Activated T-helper 1 cell treated with anti-CD3 and anti-CD28 coated beads, Interleukin-12 subunit alpha, Interleukin-12 subunit beta, Interleukin-2, Interleukin-4 antibody, amounts not matched to agents 30 ng/mL and 10 ng/mL and 1 ng/mL, durations not matched to agents 14 hours and 24 hours and 36 hours (primary cell): ENCODE results near the gene ZNG1C. TPM values are rescaled to one million over a fixed set of nuclear protein-coding genes. Genes with fewer than 3 reads are reported as not detected.
"Not testable (repeated sequence)": the region's sequence is repeated elsewhere in the genome, so short reads cannot be mapped to it uniquely, and the experiment has no call there.

ENCODE experiments used
- DNase-seq: peaks from one replicate; pipeline ENCODE4 v3.0.0; 2021; ENCODE audit warnings: low spot score
- H3K27ac Mint-ChIP-seq: one replicate; pipeline ENCODE4 v1.8.0; 2021; ENCODE audit warnings: mild to moderate bottlenecking, mixed read lengths
- H3K27me3 Mint-ChIP-seq: one replicate; pipeline ENCODE4 v1.8.0; 2022; ENCODE audit warnings: mild to moderate bottlenecking, moderate library complexity, mixed read lengths; ENCODE audit not compliant: insufficient read depth
- H3K36me3 Mint-ChIP-seq: one replicate; pipeline ENCODE4 v1.8.0; 2021; ENCODE audit warnings: low read depth, mixed read lengths
- H3K4me1 Mint-ChIP-seq: one replicate; pipeline ENCODE4 v1.8.0; 2021; ENCODE audit warnings: low read depth, mixed read lengths
- H3K4me3 Mint-ChIP-seq: one replicate; pipeline ENCODE4 v1.8.0; 2021; ENCODE audit warnings: mild to moderate bottlenecking, moderate library complexity, mixed read lengths
- H3K9me3 Mint-ChIP-seq: one replicate; pipeline ENCODE4 v1.8.0; 2021; ENCODE audit warnings: mixed read lengths
- intact Hi-C: fragments of 100-400 bp; cut with micrococcal nuclease; formaldehyde crosslinking; loops from one replicate; pipeline ENCODE4 v1.15.1; 2024
- total RNA-seq: library from RNA; stranded (reverse); gene quantifications from 2 replicates; pipeline ENCODE4 v1.2.3, GENCODE V29; 2022

The ZNG1C gene
- 35.0 and 35.8 TPM in 2 replicates for total RNA-seq

DNA sequence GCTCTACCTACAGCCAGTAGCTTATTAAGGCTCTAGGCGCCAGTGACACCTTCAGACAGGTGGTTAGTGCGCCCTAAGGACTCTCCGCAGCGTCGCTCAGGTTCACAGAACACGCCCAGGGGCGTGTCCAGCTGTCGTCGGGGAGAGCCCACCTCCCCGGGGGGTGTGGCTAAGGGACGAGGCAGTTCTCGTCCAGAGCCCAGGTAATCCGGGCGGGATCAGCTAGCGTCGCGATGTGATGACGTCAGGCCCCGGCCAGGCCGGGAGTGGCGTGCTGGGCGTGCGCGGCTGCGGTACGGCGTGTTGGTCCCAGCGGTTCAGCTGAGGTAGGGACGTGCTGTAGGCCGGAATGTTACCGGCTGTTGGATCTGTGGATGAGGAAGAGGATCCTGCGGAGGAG lies at the start of gene ZNG1C:
TSS of gene ZNG1C (plus strand) at position 301 of the 400 bp plus-strand sequence. CDS start at position 350, 49 bp downstream.
- intact Hi-C loops, H3K27me3 Mint-ChIP-seq, H3K4me1 Mint-ChIP-seq, DNase-seq, H3K4me3 Mint-ChIP-seq, H3K9me3 Mint-ChIP-seq, H3K36me3 Mint-ChIP-seq, H3K27ac Mint-ChIP-seq: not testable (repeated sequence)

DNA sequence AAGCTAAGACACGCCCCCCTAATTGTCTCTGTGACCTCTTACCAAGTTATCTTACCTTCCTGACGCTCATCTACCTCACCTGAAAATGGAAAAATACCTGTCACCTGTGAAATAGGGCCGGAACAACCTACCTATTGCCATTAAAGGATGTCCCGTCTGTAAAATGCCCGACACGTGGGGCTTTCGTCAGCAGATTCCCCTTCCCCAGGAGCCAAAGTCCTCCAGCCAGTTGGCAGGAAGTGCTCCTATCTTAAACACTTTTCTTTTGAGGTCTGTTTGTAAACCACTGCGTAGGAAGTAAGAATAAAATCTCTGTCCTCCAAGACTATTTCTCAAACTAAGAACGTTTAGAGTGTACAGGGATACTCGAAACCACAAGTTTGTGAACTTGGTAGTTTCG lies 654 bp downstream of the ZNG1C start:
- H3K36me3 Mint-ChIP-seq, H3K4me3 Mint-ChIP-seq, H3K27ac Mint-ChIP-seq, H3K9me3 Mint-ChIP-seq, intact Hi-C loops, H3K4me1 Mint-ChIP-seq, DNase-seq, H3K27me3 Mint-ChIP-seq: not testable (repeated sequence)

DNA sequence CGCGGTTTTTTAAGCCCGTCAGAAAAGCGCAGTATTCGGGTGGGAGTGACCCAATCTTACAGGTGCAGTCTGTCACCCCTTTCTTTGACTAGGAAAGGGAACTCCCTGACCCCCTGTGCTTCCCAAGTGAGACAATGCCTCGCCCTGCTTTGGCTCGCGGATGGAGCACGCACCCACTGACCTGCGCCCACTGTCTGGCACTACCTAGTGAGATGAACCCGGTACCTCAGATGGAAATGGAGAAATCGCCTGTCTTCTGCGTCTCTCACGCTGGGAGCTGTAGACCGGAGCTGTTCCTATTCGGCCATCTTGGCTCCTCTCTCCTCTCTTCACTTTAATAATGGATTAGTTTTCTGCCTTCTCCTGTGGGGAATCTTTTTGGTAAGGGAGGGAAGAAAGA lies 39.3 kb downstream of the ZNG1C start:
- DNase-seq, intact Hi-C loops, H3K4me3 Mint-ChIP-seq, H3K4me1 Mint-ChIP-seq, H3K27ac Mint-ChIP-seq, H3K27me3 Mint-ChIP-seq, H3K9me3 Mint-ChIP-seq, H3K36me3 Mint-ChIP-seq: not testable (repeated sequence)

- H3K27me3 Mint-ChIP-seq, intact Hi-C loops, H3K27ac Mint-ChIP-seq, DNase-seq, H3K36me3 Mint-ChIP-seq, H3K4me1 Mint-ChIP-seq, H3K4me3 Mint-ChIP-seq, H3K9me3 Mint-ChIP-seq: not testable (repeated sequence)
These were observed 60.8 kb downstream of the ZNG1C start, which contains the start of gene FOXD4L3 for GRCh38 chr9:68302567-68302966. FOXD4L3 (plus strand) TSS chr9:68302867; CDS start chr9:68302952, 85 bp downstream.

GRCh38 chr9:68303771-68304170 lies 62.0 kb downstream of the ZNG1C start:
- intact Hi-C loops, H3K27me3 Mint-ChIP-seq, DNase-seq, H3K4me3 Mint-ChIP-seq, H3K9me3 Mint-ChIP-seq, H3K4me1 Mint-ChIP-seq, H3K27ac Mint-ChIP-seq, H3K36me3 Mint-ChIP-seq: not testable (repeated sequence)

GRCh38 chr9:68304212-68304611 lies 62.4 kb downstream of the ZNG1C start:
- intact Hi-C loops, H3K36me3 Mint-ChIP-seq, H3K27me3 Mint-ChIP-seq, H3K4me1 Mint-ChIP-seq, H3K4me3 Mint-ChIP-seq, H3K9me3 Mint-ChIP-seq, DNase-seq, H3K27ac Mint-ChIP-seq: not testable (repeated sequence)

DNA sequence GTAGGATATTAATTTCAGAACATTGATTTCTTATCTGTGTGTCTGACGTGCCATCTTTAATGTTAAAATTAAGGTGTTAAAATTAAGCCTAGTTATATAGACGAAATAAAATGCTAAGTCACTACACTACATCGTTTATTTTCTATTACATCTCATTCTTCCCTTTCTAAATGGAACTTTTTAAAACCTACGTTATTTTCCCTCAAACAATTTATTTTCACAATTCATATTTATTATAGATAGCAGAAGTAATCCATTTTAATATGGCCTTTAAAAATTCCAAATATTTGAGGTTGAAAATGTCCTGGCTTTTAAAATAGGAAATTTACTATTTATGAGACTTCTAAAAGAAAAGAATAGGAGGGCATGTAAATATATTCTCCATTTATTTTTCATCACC lies 63.0 kb downstream of the ZNG1C start:
- H3K27ac Mint-ChIP-seq, H3K27me3 Mint-ChIP-seq, H3K36me3 Mint-ChIP-seq, intact Hi-C loops, H3K4me1 Mint-ChIP-seq, DNase-seq, H3K9me3 Mint-ChIP-seq, H3K4me3 Mint-ChIP-seq: not testable (repeated sequence)

- intact Hi-C loops, H3K27ac Mint-ChIP-seq, H3K4me1 Mint-ChIP-seq, H3K36me3 Mint-ChIP-seq, DNase-seq, H3K9me3 Mint-ChIP-seq, H3K4me3 Mint-ChIP-seq, H3K27me3 Mint-ChIP-seq: not testable (repeated sequence)
These were observed 64.0 kb downstream of the ZNG1C start for GRCh38 chr9:68305680-68306285.

GRCh38 chr9:68306391-68306964 lies 64.7 kb downstream of the ZNG1C start:
- H3K36me3 Mint-ChIP-seq, H3K4me3 Mint-ChIP-seq, H3K4me1 Mint-ChIP-seq, H3K9me3 Mint-ChIP-seq, DNase-seq, intact Hi-C loops, H3K27me3 Mint-ChIP-seq, H3K27ac Mint-ChIP-seq: not testable (repeated sequence)

- H3K27ac Mint-ChIP-seq, H3K27me3 Mint-ChIP-seq, DNase-seq, H3K36me3 Mint-ChIP-seq, H3K4me3 Mint-ChIP-seq, H3K9me3 Mint-ChIP-seq, intact Hi-C loops, H3K4me1 Mint-ChIP-seq: not testable (repeated sequence)
These were observed 65.3 kb downstream of the ZNG1C start for GRCh38 chr9:68307127-68307526.

GRCh38 chr9:68307654-68308053 lies 65.9 kb downstream of the ZNG1C start:
- DNase-seq, H3K36me3 Mint-ChIP-seq, H3K4me1 Mint-ChIP-seq, H3K4me3 Mint-ChIP-seq, intact Hi-C loops, H3K9me3 Mint-ChIP-seq, H3K27me3 Mint-ChIP-seq, H3K27ac Mint-ChIP-seq: not testable (repeated sequence)

GRCh38 chr9:68311208-68311607 lies 69.4 kb downstream of the ZNG1C start:
- H3K9me3 Mint-ChIP-seq, H3K27me3 Mint-ChIP-seq, DNase-seq, H3K4me3 Mint-ChIP-seq, intact Hi-C loops, H3K4me1 Mint-ChIP-seq, H3K27ac Mint-ChIP-seq, H3K36me3 Mint-ChIP-seq: not testable (repeated sequence)

- H3K9me3 Mint-ChIP-seq, intact Hi-C loops, H3K36me3 Mint-ChIP-seq, H3K27me3 Mint-ChIP-seq, H3K27ac Mint-ChIP-seq, H3K4me3 Mint-ChIP-seq, H3K4me1 Mint-ChIP-seq, DNase-seq: not testable (repeated sequence)
These were observed 76.4 kb downstream of the ZNG1C start for GRCh38 chr9:68318209-68318608.

- H3K4me3 Mint-ChIP-seq, H3K36me3 Mint-ChIP-seq, H3K4me1 Mint-ChIP-seq, H3K27me3 Mint-ChIP-seq, H3K27ac Mint-ChIP-seq, H3K9me3 Mint-ChIP-seq, DNase-seq, intact Hi-C loops: not testable (repeated sequence)
These were observed 82.0 kb downstream of the ZNG1C start for GRCh38 chr9:68323749-68324148.
